HG03378 (cell line): ENCODE data around the gene PRRT2.
A peak's percentile ranks its signal among the peaks of the same experiment; 100 is the strongest.

Experiments
- ATAC-seq: cut with Tn5 transposase; IDR thresholded peaks from one replicate; pipeline ENCODE4 v1.9.1; 2021; ENCODE audit warnings: mild to moderate bottlenecking, moderate library complexity; ENCODE audit not compliant: unreplicated experiment

Gene PRRT2

DNA sequence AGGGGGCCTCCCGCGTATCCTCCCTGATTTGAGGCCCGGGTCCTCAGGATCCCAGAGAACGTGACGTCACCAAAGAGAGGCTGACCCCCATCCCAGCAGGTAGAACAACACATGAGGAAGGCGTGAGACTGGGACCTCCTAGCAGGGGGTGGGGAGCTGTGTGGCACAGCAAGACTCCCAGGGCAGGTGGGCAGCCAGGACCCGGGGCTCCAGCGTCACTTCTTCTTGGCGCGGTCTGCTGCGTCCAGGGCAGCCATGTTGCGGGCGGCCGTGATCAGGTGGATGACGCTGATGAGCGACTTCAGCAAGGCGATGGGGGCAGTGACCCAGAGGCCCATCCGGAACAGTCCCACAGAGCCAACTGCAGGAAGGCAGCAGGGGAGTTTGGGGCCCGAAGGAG is 47.0 kb downstream of the PRRT2 start:
- ATAC-seq: no peak

- no peak for ATAC-seq
Observed at GRCh38 chr16:29860218-29860617, 48.2 kb downstream of the PRRT2 start.

DNA sequence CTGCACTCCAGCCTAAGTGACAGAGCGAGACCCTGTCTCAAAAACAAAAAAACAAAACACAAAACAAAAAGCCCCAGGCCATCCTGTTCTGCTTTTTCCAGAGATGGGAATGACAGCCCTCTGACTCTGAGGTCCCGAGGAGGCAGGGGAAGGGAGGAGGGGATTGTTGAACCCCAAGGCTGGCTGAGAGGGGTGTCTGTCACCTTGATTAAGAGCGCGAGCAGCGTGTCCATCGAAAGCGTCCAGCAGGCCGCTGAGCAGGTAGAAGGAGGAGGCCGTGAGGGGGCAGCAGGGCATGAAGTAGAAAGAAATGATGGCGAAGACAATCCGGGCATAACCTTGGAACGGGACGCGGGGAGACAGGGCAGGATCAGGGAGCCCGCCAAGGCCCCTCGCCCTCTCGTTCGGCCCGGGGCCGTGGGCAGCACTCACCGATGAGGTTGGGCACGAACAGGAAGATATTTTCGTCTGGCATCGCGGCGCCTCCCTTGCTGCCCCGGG is 50.4 kb downstream of the PRRT2 start:
- no peak for ATAC-seq

DNA sequence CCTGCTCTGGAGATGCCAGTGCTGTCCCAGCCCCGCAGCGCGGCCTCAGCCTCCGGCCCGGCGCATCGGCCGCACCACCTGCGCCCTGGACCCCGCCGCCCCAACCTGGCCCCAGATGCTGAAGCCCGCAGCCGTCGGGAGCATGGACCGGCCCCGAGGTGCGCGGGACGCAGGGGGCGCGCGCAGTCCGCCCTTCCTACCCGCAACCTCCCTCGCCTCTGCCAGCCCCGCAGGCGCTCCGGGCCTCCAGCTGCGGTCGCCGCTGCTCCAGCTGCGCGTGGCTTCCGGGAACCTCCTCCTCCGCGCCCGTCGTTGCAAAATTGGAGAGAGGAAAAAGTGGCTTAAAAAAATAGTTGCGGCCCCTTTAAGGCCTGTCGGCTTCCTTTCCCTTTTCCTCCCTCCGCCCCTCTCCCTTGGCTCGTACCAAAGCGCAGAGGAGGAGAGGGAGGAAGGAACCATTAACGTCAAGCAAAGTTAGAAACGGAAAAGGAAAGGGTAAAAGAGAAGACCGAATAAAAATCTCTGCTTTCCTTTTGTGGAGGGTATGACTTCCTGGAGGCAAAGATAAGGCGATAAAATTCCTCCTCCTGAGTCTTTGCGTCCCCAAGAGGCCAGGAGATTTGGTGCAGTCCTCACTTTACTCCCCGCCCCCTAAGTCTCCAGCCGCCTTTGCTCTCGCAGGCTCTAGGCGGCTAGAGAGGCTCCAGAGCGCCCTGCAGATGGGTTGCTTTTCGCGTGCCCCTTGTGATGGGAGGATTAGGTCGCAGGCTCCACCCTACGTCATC is 51.1 kb downstream of the PRRT2 start, which contains the start of gene CDIPT:
Gene CDIPT (minus strand): TSS at position 343 of the 785 bp plus-strand sequence. CDS start 369 bp downstream, outside the sequence.
- peak; percentile 81 for ATAC-seq

GRCh38 chr16:29863669-29863984 is 51.6 kb downstream of the PRRT2 start:
- no peak for ATAC-seq

- ATAC-seq: no peak
Observed at GRCh38 chr16:29864205-29864604, 52.2 kb downstream of the PRRT2 start.
